Mucosa of stomach (tissue), 1 donor: ENCODE results near the gene UBAC1.

Source experiments
- H3K27me3 ChIP-seq: one replicate; pipeline ENCODE4 v1.7.0; 2013; ENCODE audit warnings: mild to moderate bottlenecking, low read length; ENCODE audit not compliant: control insufficient read depth, insufficient read depth
- H3K36me3 ChIP-seq: one replicate; pipeline ENCODE4 v1.7.0; 2013; ENCODE audit warnings: low read length; ENCODE audit not compliant: control insufficient read depth, insufficient read depth
- H3K4me1 ChIP-seq: one replicate; pipeline ENCODE4 v1.7.0; 2013; ENCODE audit warnings: mild to moderate bottlenecking, low read length; ENCODE audit not compliant: control insufficient read depth, insufficient read depth
- H3K4me3 ChIP-seq: one replicate; pipeline ENCODE4 v1.7.0; 2013; ENCODE audit warnings: low read length
- H3K9ac ChIP-seq: one replicate; pipeline ENCODE4 v1.7.0; 2013; ENCODE audit warnings: mild to moderate bottlenecking, low read length, moderate library complexity
- H3K9me3 ChIP-seq: one replicate; pipeline ENCODE4 v1.7.0; 2013; ENCODE audit warnings: mild to moderate bottlenecking, low read length, moderate library complexity; ENCODE audit not compliant: control insufficient read depth
- donor health status: Pancreatic carcinoma.

UBAC1 gene

GRCh38 chr9:135908754-135909204 lies 52.4 kb downstream of the UBAC1 start:
- Histone ChIP-seq H3K9ac (no peak overlapping the region), H3K4me1 (peaks cover 28% of the 10 kb centered on the region), H3K9me3 (no peaks in the 10 kb centered on the region), H3K36me3 (no peaks in the 10 kb centered on the region), H3K4me3 (peak overlapping the region; percentile 14), H3K27me3 (no peaks in the 10 kb centered on the region)

- Histone ChIP-seq H3K9ac (peak overlapping the region; percentile 59), H3K9me3 (no peaks in the 10 kb centered on the region), H3K4me1 (peaks cover 28% of the 10 kb centered on the region), H3K4me3 (peak overlapping the region; percentile 14), H3K27me3 (no peaks in the 10 kb centered on the region), H3K36me3 (no peaks in the 10 kb centered on the region)
These were observed 53.0 kb downstream of the UBAC1 start for GRCh38 chr9:135908093-135908753.

DNA sequence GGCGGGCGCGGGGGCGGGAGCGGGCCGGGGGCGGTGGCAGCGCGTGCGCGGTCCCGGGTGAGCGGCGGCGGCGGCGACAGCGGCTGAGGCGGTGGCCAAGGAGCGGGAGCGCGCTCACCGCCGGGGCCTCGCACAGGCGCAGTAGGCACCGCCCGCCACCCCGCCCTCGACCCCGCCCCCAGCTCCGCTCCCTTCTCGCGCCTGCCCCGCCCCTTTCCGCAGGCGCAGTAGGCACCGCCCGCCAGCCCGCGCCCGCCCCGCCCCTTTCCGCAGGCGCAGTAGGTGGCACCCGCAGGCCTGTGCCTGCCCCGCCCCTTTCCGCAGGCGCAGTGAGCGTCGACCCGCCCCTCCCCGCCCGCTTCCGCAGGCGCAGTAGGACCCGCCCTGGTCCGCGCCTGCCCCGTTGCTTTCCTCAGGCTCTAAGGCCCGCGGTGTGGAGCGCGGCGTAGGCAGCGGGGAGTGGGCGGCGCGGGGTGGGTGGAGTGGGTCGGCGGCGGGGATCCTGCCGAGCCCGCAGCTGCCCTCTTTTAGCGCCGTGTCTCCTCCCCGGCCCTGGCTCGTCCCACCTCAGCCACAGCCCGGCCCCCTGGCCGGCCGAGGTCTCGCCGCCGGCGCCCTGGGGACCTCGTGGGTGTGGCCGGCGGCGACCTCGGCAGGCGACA lies 53.6 kb downstream of the UBAC1 start, which contains the start of gene CAMSAP1:
TSS of gene CAMSAP1 (minus strand) at position 116 of the 662 bp plus-strand sequence. CDS start 387 bp downstream, outside the sequence.
- H3K36me3 ChIP-seq, result no peaks in the 10 kb centered on the region
- no peaks in the 10 kb centered on the region for H3K27me3 ChIP-seq
- peak within 1 kb of the TSS; percentile 14 for H3K4me3 ChIP-seq
- H3K4me1 ChIP-seq, result peaks cover 28% of the 10 kb centered on the region
- no peaks in the 10 kb centered on the region for H3K9me3 ChIP-seq
- peak within 1 kb of the TSS; percentile 59 for H3K9ac ChIP-seq

DNA sequence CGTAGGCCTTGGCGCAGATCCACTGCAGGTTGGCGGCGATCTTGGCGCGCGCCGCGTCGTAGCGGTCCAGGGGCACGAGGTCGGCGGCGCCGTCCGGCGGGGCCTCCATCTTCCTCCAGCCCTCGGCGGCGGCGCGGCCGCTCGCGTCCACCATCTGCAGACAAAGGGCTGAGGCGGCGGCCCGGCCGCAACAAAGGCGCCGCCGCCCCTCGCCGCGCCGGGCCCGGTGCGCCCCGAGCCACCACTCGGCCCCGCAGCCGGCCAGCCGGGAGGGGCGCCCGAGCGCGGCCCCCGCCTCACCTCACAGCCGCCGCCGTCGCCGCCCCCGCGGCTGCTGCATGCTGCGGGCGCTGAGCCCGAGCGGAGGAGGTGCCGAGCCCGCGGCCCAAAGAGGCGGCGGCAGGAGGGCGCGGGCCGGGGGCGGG lies 54.2 kb downstream of the UBAC1 start:
- Histone ChIP-seq H3K36me3 (no peaks in the 10 kb centered on the region), H3K9ac (no peak overlapping the region), H3K27me3 (no peaks in the 10 kb centered on the region), H3K4me3 (no peak overlapping the region), H3K4me1 (peaks cover 28% of the 10 kb centered on the region), H3K9me3 (no peaks in the 10 kb centered on the region)

GRCh38 chr9:135906291-135907005 lies 54.7 kb downstream of the UBAC1 start:
- Histone ChIP-seq H3K4me1 (peaks cover 28% of the 10 kb centered on the region), H3K9ac (no peak overlapping the region), H3K27me3 (no peaks in the 10 kb centered on the region), H3K36me3 (no peaks in the 10 kb centered on the region), H3K9me3 (no peaks in the 10 kb centered on the region), H3K4me3 (peak overlapping the region; percentile 11)

- Histone ChIP-seq H3K27me3 (no peaks in the 10 kb centered on the region), H3K9ac (no peak overlapping the region), H3K4me1 (peaks cover 28% of the 10 kb centered on the region), H3K36me3 (no peaks in the 10 kb centered on the region), H3K4me3 (peak overlapping the region; percentile 11), H3K9me3 (no peaks in the 10 kb centered on the region)
These were observed 55.6 kb downstream of the UBAC1 start for GRCh38 chr9:135905380-135906258.

DNA sequence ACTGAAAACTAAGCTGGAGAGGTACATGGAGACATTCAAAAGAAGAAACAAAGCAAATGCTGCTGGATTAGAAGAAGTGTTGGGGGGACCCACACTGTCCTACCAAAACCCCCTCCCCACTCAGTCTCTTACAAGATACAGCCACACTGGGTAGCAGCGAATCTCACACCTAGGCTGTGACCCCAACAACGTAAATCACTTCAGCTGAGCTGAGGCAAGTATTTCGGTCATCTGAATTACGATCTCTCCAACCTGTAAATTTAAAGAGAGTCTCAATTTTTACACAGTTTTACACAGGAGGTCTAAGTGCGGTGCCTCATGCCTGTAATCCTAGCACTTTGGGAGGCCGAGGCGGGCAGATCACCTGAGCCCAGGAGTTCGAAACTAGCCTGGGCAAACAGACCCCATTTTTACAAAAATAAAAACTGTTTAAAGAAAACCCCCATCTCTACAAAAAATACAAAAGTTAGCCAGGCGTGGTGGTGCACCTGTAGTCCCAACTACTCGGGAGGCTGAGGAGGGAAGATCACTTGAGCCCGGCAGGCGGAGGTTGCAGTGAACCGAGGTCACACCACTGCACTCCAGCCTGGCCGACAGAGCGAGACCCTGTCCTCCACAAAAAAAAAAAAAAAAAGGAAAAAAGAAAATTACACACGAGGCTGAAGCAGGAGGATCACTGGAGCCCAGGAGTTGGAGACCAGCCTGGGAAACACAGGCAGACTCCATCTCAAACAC lies 57.2 kb downstream of the UBAC1 start:
- H3K27me3 ChIP-seq, result no peaks in the 10 kb centered on the region
- H3K4me3 ChIP-seq, result no peak overlapping the region
- H3K4me1 ChIP-seq, result peaks cover 27% of the 10 kb centered on the region
- H3K9ac ChIP-seq, result no peak overlapping the region
- H3K36me3 ChIP-seq, result no peaks in the 10 kb centered on the region
- no peaks in the 10 kb centered on the region for H3K9me3 ChIP-seq

GRCh38 chr9:135903358-135903656 lies 57.9 kb downstream of the UBAC1 start:
- H3K36me3 ChIP-seq, result no peaks in the 10 kb centered on the region
- no peak overlapping the region for H3K9ac ChIP-seq
- H3K4me3 ChIP-seq, result no peak overlapping the region
- no peaks in the 10 kb centered on the region for H3K27me3 ChIP-seq
- no peaks in the 10 kb centered on the region for H3K9me3 ChIP-seq
- H3K4me1 ChIP-seq, result peaks cover 21% of the 10 kb centered on the region

DNA sequence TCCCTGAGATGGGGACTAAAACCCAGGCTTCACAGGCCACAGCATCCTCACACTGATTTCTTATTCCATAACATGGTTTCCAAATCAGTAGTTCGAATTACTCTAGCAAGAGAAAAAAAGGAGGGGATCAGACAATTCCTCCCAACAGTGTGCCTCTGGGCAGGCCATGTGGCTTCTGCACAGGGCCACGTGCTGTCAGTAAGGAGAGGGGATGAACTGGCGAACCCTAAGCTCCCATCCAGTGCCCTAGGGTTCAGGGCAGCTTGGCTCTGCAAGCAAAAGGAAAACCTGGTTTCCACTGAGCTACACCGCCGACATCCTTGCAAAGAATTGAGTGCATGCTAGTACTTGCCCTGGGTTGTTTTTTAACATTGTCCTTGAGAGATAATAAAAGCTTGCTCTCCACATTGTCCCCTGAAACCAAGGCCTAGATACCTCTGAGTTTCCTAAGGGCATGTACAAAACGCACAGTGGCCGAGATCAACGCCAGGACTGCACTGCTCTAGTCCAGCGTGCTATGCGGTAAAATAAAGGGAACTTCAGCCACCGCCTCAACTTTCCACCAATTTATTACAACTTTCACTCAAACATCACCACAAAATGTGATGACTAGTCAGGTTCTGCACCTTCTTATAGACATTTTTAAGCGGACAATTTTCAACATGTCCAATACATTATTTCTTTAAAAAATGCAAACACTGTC lies 58.4 kb downstream of the UBAC1 start:
- H3K27me3 ChIP-seq, result no peaks in the 10 kb centered on the region
- H3K9me3 ChIP-seq, result no peaks in the 10 kb centered on the region
- no peak overlapping the region for H3K4me3 ChIP-seq
- H3K9ac ChIP-seq, result no peak overlapping the region
- H3K36me3 ChIP-seq, result no peaks in the 10 kb centered on the region
- H3K4me1 ChIP-seq, result peaks cover 17% of the 10 kb centered on the region

DNA sequence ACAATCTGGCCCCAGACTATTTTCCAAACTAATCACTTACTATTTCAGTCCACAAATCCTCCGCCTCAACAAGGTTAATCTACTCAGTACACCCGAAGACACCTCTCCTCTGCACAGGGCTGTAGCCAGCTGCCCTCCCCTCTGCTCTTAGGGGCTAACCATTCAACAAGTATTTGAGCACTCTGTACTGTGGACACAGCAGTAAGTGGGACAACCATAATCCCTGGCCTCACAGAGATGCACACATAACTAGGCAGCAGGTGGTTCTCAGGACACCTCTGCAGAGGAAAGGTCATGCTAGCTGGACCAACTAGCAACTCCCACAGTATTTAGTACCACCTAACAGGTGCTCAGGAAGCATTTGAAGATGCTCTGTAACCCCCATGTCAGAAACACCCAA lies 59.3 kb downstream of the UBAC1 start:
- Histone ChIP-seq H3K9ac (no peak overlapping the region), H3K9me3 (no peaks in the 10 kb centered on the region), H3K27me3 (no peaks in the 10 kb centered on the region), H3K36me3 (no peaks in the 10 kb centered on the region), H3K4me3 (no peak overlapping the region), H3K4me1 (peaks cover 17% of the 10 kb centered on the region)
